Right atrium auricular region (tissue), 2 donors: ENCODE results near the gene CFAP126. TPM values are rescaled to one million over a fixed set of nuclear protein-coding genes. Genes with fewer than 3 reads are reported as not detected.

Experiments
- DNase-seq: peaks from one replicate; pipeline ENCODE4 v3.0.0-alpha.2; 2019; ENCODE audit warnings: low spot score
- H3K27ac ChIP-seq, 2 donors: fragments of 200-600 bp; sonication (generic); 1 replicate in 1 of 2; 2 replicates in 1 of 2; pipeline ENCODE4 v1.5.1; 2016 to 2019
- H3K27me3 ChIP-seq, 2 donors: fragments of 200-600 bp; sonication (generic); one replicate each; pipeline versions ENCODE4 v1.5.1 to v1.6.0; 2017 to 2019
- H3K36me3 ChIP-seq: fragments of 200-600 bp; sonication (generic); one replicate; pipeline ENCODE4 v1.5.1; 2016
- H3K4me1 ChIP-seq, 2 donors: fragments of 200-600 bp; sonication (generic); one replicate each; pipeline versions ENCODE4 v1.5.1 to v1.6.0; 2017 to 2019
- H3K4me3 ChIP-seq, 2 donors: fragments of 200-600 bp; sonication (generic); 1 replicate in 1 of 2; 2 replicates in 1 of 2; pipeline ENCODE4 v1.5.1; 2017 to 2019; ENCODE audit warnings: mild to moderate bottlenecking in 1 of 2, moderate library complexity in 1 of 2
- H3K9me3 ChIP-seq, 2 donors: fragments of 200-600 bp; sonication (generic); one replicate each; pipeline ENCODE4 v1.5.1; 2019
- CTCF ChIP-seq, 2 donors: fragments of 200-600 bp; sonication (generic); IDR thresholded peaks; one replicate each; pipeline ENCODE4 v1.5.1; 2019; ENCODE audit warnings: antibody characterized with exemption in 2 of 2
- total RNA-seq, 2 donors: library from RNA; depleted of rRNA; stranded (reverse); fragments of >200 nt; gene quantifications; one replicate each; pipeline ENCODE4 v1.1.0, GENCODE V29; 2016

Gene CFAP126
- total RNA-seq, 2 donors from 2014 or later = not detected

GRCh38 chr1:161350671-161351070 lies 17.0 kb downstream of the CFAP126 start:
- Histone ChIP-seq H3K27ac (no peak overlapping the region), H3K9me3 (no peaks in the 10 kb centered on the region), H3K36me3 (peaks cover 16% of the 10 kb centered on the region), H3K4me1 (no peaks in the 10 kb centered on the region), H3K27me3 (no peaks in the 10 kb centered on the region), H3K4me3 (no peak overlapping the region)
- no peak for TF ChIP-seq CTCF (IDR thresholded peaks at IDR 0.05)
- DNase-seq = no peak

- Histone ChIP-seq H3K36me3 (peaks cover 52% of the 10 kb centered on the region), H3K4me1 (no peaks in the 10 kb centered on the region), H3K9me3 (no peaks in the 10 kb centered on the region), H3K27ac (no peak overlapping the region), H3K27me3 (no peaks in the 10 kb centered on the region), H3K4me3 (no peak overlapping the region)
- no peak for DNase-seq
- no peak for TF ChIP-seq CTCF (IDR thresholded peaks at IDR 0.05)
Measured at GRCh38 chr1:161342821-161343220, 24.9 kb downstream of the CFAP126 start.

- no peak for TF ChIP-seq CTCF (IDR thresholded peaks at IDR 0.05)
- Histone ChIP-seq H3K4me3 (no peak overlapping the region), H3K9me3 (no peaks in the 10 kb centered on the region), H3K27ac (no peak overlapping the region), H3K4me1 (no peaks in the 10 kb centered on the region), H3K36me3 (peaks cover 55% of the 10 kb centered on the region), H3K27me3 (no peaks in the 10 kb centered on the region)
- no peak for DNase-seq
Measured at GRCh38 chr1:161342177-161342576, 25.5 kb downstream of the CFAP126 start.

GRCh38 chr1:161335796-161336195 lies 31.9 kb downstream of the CFAP126 start:
- no peak overlapping the region for H3K27ac ChIP-seq
- no peak overlapping the region for H3K4me3 ChIP-seq
- no peak for TF ChIP-seq CTCF (IDR thresholded peaks at IDR 0.05)
- no peaks in the 10 kb centered on the region for H3K9me3 ChIP-seq
- DNase-seq = no peak
- peaks cover 48% of the 10 kb centered on the region for H3K36me3 ChIP-seq
- no peaks in the 10 kb centered on the region for H3K27me3 ChIP-seq
- no peaks in the 10 kb centered on the region for H3K4me1 ChIP-seq

GRCh38 chr1:161333166-161333565 lies 34.5 kb downstream of the CFAP126 start:
- Histone ChIP-seq H3K4me3 (no peak overlapping the region), H3K27ac (no peak overlapping the region), H3K4me1 (no peaks in the 10 kb centered on the region), H3K36me3 (peaks cover 58% of the 10 kb centered on the region), H3K27me3 (no peaks in the 10 kb centered on the region), H3K9me3 (no peaks in the 10 kb centered on the region)
- no peak for DNase-seq
- TF ChIP-seq CTCF (IDR thresholded peaks at IDR 0.05) = no peak

- DNase-seq = no peak
- Histone ChIP-seq H3K27me3 (no peaks in the 10 kb centered on the region), H3K27ac (no peak overlapping the region), H3K9me3 (no peaks in the 10 kb centered on the region), H3K4me3 (no peak overlapping the region), H3K4me1 (no peaks in the 10 kb centered on the region), H3K36me3 (peaks cover 66% of the 10 kb centered on the region)
- TF ChIP-seq CTCF (IDR thresholded peaks at IDR 0.05) = no peak
Measured at GRCh38 chr1:161330346-161330745, 37.3 kb downstream of the CFAP126 start.
